MM.1S (cell line): Measurements from ENCODE around the gene SS18L1.

Source experiments
- DNase-seq: peaks from one replicate; pipeline ENCODE4 v3.0.0-alpha.2; 2015
- H2AFZ ChIP-seq: fragments of 300-600 bp; sonication (generic); 2 replicates; pipeline ENCODE4 v1.6.0; 2016; ENCODE audit warnings: antibody characterized with exemption, low read length
- H3F3A ChIP-seq: fragments of 300-600 bp; sonication (generic); 2 replicates; pipeline ENCODE4 v1.6.1; 2016; ENCODE audit warnings: mild to moderate bottlenecking, antibody characterized with exemption, low read length, moderate library complexity, mixed read lengths; ENCODE audit not compliant: insufficient read depth
- H3K27ac ChIP-seq: fragments of 300-600 bp; sonication (generic); 2 replicates; pipeline ENCODE4 v1.5.1; 2016; ENCODE audit warnings: mild to moderate bottlenecking, low read length
- H3K27me3 ChIP-seq: fragments of 300-600 bp; sonication (generic); replicated peaks from 2 replicates; pipeline ENCODE4 v1.6.0; 2016; ENCODE audit warnings: low read length; ENCODE audit not compliant: insufficient read depth
- H3K36me3 ChIP-seq: fragments of 300-600 bp; sonication (generic); replicated peaks from 2 replicates; pipeline ENCODE4 v1.6.1; 2016; ENCODE audit warnings: mild to moderate bottlenecking, low read length, mixed read lengths; ENCODE audit not compliant: insufficient read depth
- H3K4me1 ChIP-seq: fragments of 300-600 bp; sonication (generic); 2 replicates; pipeline ENCODE4 v1.6.1; 2016; ENCODE audit warnings: low read length, mixed read lengths
- H3K4me2 ChIP-seq: fragments of 300-600 bp; sonication (generic); 2 replicates; pipeline ENCODE4 v1.6.0; 2016; ENCODE audit warnings: low read depth, low read length
- H3K4me3 ChIP-seq: fragments of 300-600 bp; sonication (generic); 2 replicates; pipeline ENCODE4 v1.5.1; 2016; ENCODE audit warnings: low read length, mixed read lengths
- H3K79me2 ChIP-seq: fragments of 300-600 bp; sonication (generic); 2 replicates; pipeline ENCODE4 v1.6.1; 2016; ENCODE audit warnings: mixed run types, low read length, mixed read lengths
- H3K9ac ChIP-seq: fragments of 300-600 bp; sonication (generic); 2 replicates; pipeline ENCODE4 v1.6.1; 2016; ENCODE audit warnings: low read length, mixed read lengths
- H3K9me2 ChIP-seq: fragments of 300-600 bp; sonication (generic); replicated peaks from 2 replicates; pipeline ENCODE4 v1.6.1; 2016; ENCODE audit warnings: mild to moderate bottlenecking, low read length, mixed read lengths; ENCODE audit not compliant: insufficient read depth
- H3K9me3 ChIP-seq: fragments of 300-600 bp; sonication (generic); replicated peaks from 2 replicates; pipeline ENCODE4 v1.6.1; 2016; ENCODE audit warnings: mild to moderate bottlenecking, low read length, mixed read lengths; ENCODE audit not compliant: insufficient read depth
- H4K20me1 ChIP-seq: fragments of 300-600 bp; sonication (generic); 2 replicates; pipeline ENCODE4 v1.6.1; 2016; ENCODE audit warnings: mild to moderate bottlenecking, low read length, moderate library complexity, mixed read lengths; ENCODE audit not compliant: insufficient read depth
- CTCF ChIP-seq: fragments of 300-600 bp; sonication (generic); IDR thresholded peaks from 2 replicates; pipeline ENCODE4 v1.5.1; 2016; ENCODE audit warnings: antibody characterized with exemption, low read length, mixed read lengths
- EZH2 ChIP-seq: fragments of 300-600 bp; sonication (generic); optimal IDR thresholded peaks from 2 replicates; pipeline ENCODE3; 2017; ENCODE audit warnings: low read depth, mild to moderate bottlenecking, antibody characterized with exemption, low read length, mixed read lengths
- EZH2phosphoT487 ChIP-seq: fragments of 300-600 bp; sonication (generic); IDR thresholded peaks from 2 replicates; pipeline ENCODE4 v1.6.1; 2018; ENCODE audit warnings: antibody characterized with exemption, low read length

SS18L1 gene

GRCh38 chr20:62226707-62227590 is 83.4 kb downstream of the SS18L1 start:
- Histone ChIP-seq H3F3A (no peaks in the 10 kb centered on the region), H3K4me3 (no peak overlapping the region), H3K36me3 (no peaks in the 10 kb centered on the region), H3K27me3 (peaks cover 74% of the 10 kb centered on the region), H4K20me1 (no peaks in the 10 kb centered on the region), H3K9me3 (no peaks in the 10 kb centered on the region), H3K79me2 (no peaks in the 10 kb centered on the region), H3K9me2 (no peaks in the 10 kb centered on the region), H3K4me1 (no peaks in the 10 kb centered on the region), H2AFZ (no peak overlapping the region), H3K4me2 (no peak overlapping the region), H3K27ac (no peak overlapping the region), H3K9ac (no peak overlapping the region)
- TF ChIP-seq EZH2: no peak
- no peak for TF ChIP-seq EZH2phosphoT487
- no peak for TF ChIP-seq CTCF
- no peak for DNase-seq

- Histone ChIP-seq H3K79me2 (no peaks in the 10 kb centered on the region), H3K27me3 (peaks cover 68% of the 10 kb centered on the region), H3F3A (no peaks in the 10 kb centered on the region), H3K4me1 (no peaks in the 10 kb centered on the region), H3K9me3 (no peaks in the 10 kb centered on the region), H3K36me3 (no peaks in the 10 kb centered on the region), H3K9me2 (no peaks in the 10 kb centered on the region), H3K4me3 (no peak overlapping the region), H4K20me1 (no peaks in the 10 kb centered on the region), H3K27ac (no peak overlapping the region), H3K9ac (no peak overlapping the region), H3K4me2 (no peak overlapping the region), H2AFZ (no peak overlapping the region)
- DNase-seq: no peak
- TF ChIP-seq EZH2: no peak
Observed at GRCh38 chr20:62227591-62227976, 84.0 kb downstream of the SS18L1 start.

GRCh38 chr20:62227977-62228958 is 84.7 kb downstream of the SS18L1 start:
- no peaks in the 10 kb centered on the region for H3K9me2 ChIP-seq
- H3K9me3 ChIP-seq: no peaks in the 10 kb centered on the region
- no peaks in the 10 kb centered on the region for H3K79me2 ChIP-seq
- H3K4me1 ChIP-seq: no peaks in the 10 kb centered on the region
- DNase-seq: no peak
- no peak overlapping the region for H3K9ac ChIP-seq
- H4K20me1 ChIP-seq: no peaks in the 10 kb centered on the region
- no peak overlapping the region for H2AFZ ChIP-seq
- H3K36me3 ChIP-seq: no peaks in the 10 kb centered on the region
- H3K4me3 ChIP-seq: no peak overlapping the region
- TF ChIP-seq EZH2phosphoT487 (no peak), CTCF (no peak), EZH2 (no peak)
- H3K27me3 ChIP-seq: peaks cover 64% of the 10 kb centered on the region
- no peak overlapping the region for H3K4me2 ChIP-seq
- no peak overlapping the region for H3K27ac ChIP-seq
- no peaks in the 10 kb centered on the region for H3F3A ChIP-seq
